ENCODE data around the gene TSPEAR.
"Not testable (repeated sequence)": the region's sequence is repeated elsewhere in the genome, so short reads cannot be mapped to it uniquely, and the experiment has no call there.

The TSPEAR gene

DNA sequence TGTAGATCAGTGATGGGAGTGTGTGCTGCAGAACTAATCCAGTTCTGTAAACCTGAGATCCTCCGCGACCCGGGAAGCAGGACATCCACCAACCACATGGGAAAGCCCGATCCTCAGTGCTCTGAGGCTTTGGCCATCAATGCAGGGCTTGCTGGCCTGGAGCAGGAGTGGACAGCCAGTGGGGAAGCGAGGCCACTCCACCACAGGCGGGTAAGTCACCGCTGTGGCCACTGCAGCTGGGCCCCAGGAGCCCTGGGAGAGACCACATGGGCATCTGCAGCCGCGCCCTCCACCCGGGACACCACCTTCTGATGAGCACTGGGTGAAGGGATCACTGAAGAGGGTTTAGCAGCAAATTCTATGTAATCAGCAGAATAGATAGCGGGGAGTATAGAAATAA is 30.2 kb downstream of the TSPEAR start:
- no peak for DNase-seq

DNA sequence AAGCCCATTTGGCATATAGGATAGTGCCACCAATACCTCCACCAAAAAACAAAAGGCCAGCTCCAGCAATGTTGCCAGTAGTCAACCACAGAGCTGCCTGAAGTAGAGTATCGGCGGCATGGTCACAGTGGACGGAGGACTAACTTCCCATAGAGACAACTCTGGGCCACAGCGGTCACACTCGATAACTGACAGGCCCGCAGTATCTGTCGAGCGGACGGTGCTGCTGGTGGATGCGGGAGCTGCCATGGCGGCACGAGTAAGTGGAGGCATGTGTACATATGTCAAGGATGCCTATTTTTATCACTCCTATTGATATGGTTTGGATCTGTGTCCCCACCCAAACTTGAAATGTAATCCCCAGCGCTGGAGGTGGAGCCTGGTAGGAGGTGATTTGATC is 33.5 kb downstream of the TSPEAR start:
- DNase-seq: no peak

GRCh38 chr21:44671911-44672310 is 39.5 kb downstream of the TSPEAR start:
- no peak for DNase-seq

- no peak for DNase-seq
Measured at GRCh38 chr21:44670642-44671432, 40.5 kb downstream of the TSPEAR start.

GRCh38 chr21:44667612-44668011 is 43.8 kb downstream of the TSPEAR start:
- DNase-seq: no peak

GRCh38 chr21:44666401-44667320 is 44.7 kb downstream of the TSPEAR start, which contains the start of gene KRTAP12-2:
Gene KRTAP12-2 (minus strand): TSS chr21:44666927. CDS start chr21:44666886, 41 bp downstream.
- no peak for DNase-seq

DNA sequence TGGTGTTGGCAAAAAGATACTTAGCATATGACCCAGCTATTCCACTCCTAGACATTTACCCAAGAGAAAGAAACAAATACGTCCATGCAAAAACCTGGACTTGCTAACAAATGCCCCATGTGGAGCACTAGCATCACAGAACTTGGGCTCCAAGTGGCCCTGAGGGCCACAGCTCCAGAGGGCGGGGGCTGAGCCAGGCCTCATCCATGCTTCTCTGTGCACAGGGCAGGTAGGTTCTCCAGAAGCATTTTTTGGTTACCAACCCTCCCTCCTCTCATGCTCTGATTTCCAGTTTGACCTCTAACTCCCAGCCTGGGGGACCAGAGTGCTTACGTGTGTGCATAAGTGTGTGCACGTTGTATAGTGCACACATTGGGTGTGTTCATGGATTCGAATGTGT is 46.7 kb downstream of the TSPEAR start:
- no peak for DNase-seq

- DNase-seq: not testable (repeated sequence)
Measured at GRCh38 chr21:44661567-44661966, 49.8 kb downstream of the TSPEAR start.

DNA sequence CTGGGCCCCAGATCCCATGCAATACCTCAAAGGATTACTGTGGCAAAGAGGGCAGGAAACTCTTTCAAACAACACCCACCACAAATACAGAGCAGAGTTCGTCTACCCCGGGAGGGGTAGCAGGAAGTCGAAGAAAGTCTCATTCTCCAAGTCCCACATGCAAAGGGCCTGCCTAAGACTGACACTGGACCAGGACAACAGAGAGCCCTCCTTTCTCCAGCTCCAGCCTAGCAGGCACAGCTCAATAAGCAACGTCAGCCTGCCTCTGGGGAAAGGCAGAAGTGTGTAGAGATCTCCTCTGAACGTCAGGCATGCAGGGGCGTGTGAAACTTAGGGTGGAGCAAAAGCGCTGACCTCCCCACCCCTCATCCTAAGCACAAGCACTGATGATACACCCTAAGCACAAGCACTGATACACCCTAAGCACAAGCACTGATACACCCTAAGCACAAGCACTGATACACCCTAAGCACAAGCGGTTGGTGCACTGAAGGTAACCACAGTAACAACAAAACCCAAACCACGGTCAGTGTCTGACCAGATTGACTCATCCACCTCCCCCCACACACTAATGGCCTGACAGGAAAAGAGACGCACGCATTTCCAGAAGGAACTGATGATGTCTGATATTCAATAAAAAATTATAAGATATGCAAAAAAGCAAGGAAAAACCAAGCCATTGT is 52.3 kb downstream of the TSPEAR start:
- DNase-seq: peak; percentile 18

DNA sequence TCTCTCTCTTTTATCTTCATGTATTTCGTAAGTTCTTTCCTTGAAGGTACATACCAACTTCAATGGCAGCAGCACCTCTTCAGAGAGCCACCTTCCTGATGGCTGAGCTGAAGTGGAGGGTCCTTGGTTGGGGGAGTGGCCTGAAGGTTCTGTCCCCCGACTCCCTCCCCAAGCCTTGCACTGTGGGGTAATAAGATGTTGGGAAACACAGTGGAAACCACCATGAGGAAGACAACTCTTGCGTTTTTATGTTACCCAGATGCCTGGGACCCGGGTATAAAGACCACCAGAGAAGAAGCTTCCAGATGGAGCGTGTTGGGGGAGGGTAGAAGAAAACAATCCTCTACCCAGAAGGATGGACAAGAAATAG is 52.8 kb downstream of the TSPEAR start:
- no peak for DNase-seq

DNA sequence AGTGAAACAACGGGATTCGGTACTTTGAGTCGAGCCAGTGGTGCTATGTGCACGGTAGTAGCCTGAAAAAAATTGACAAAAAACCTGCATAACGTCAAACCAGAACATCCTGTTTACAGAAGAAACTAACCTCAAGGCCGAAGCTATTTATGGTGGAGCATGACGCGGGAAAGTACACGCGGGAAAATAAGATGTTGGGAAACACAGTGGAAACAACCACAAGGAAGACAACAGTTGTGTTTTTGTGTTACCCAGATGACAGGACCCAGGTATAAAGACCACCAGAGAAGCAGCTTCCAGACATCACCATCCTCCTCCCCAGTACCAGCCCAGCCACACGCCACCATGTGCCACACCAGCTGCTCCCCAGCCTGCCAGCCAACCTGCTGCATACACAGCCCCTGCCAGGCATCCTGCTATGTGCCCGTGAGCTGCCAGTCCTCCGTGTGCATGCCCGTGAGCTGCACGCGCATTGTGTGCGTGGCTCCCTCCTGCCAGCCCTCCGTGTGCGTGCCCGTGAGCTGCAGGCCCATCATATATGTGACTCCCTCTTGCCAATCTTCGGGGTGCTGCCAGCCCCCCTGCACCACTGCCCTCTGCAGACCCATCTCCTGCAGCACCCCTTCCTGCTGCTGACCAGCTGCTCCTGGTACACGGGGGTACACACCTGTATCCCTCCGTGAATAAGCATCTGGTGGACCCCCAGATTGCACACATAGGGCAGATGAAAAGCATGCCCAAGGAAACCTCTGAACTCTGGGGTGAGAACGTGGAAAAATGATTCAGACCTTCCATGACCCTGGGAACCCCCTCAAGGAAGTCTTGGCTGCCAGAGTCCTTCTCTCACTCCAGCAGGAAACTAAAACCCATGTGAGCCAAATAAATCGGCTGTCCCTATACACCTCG is 53.5 kb downstream of the TSPEAR start, which contains the start of gene KRTAP12-3:
TSS of gene KRTAP12-3 (plus strand) at position 298 of the 906 bp plus-strand sequence. CDS start at position 346, 48 bp downstream.
- DNase-seq: peak; percentile 59

- no peak for DNase-seq
Measured at GRCh38 chr21:44656868-44657267, 54.5 kb downstream of the TSPEAR start.

- no peak for DNase-seq
Measured at GRCh38 chr21:44654576-44655175, 56.7 kb downstream of the TSPEAR start, which contains the start of gene KRTAP12-4. Gene KRTAP12-4 (minus strand): TSS chr21:44654659. CDS start chr21:44654614, 45 bp downstream.

DNA sequence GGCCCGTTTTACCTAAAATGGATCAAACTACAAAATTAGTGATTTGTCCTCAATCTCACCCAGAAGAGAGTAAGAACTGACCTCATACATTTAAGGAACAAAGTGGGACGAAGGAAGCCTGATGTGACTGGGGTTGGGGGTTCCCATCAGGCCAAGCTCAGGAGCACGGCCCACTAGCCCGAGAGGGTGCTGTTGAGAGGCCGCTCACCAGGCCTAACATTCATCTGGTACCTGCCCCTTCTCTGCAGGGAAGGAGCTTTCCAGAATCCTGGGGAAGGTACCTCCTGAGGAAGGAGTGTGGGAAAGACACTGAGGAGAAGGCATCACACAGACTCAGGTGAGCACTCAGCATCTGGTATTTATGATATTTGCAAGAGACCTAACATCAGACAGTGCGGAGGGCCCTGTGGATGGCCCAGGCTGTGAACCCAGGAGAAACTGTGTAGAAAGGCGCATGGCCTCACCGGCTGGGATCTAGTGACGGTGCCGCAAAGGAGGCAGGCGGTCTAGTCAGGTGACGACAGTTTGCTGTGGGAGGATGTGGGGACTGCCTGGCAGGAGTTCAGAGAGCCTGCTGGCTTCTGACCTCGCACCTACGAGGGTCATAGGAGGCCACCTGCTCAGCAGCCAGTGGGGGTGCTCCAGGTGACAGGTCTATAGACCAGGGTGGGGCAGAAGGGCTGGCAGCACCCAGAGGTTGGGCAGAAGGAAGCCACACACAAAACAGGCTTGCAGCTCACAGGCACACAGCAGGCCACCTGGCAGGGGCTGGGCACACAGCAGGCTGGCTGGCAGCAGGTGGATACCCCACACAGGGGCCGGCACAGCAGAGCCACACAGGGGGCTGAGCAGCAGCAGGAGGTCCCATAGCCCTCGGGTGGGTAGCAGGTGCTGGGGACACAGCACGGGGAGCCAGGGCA is 57.5 kb downstream of the TSPEAR start:
- peak; percentile 64 for DNase-seq

GRCh38 chr21:44653123-44653522 is 58.2 kb downstream of the TSPEAR start:
- DNase-seq: no peak

GRCh38 chr21:44650973-44651675 is 60.2 kb downstream of the TSPEAR start:
- no peak for DNase-seq

GRCh38 chr21:44650265-44650972 is 61.0 kb downstream of the TSPEAR start:
- DNase-seq: no peak

DNA sequence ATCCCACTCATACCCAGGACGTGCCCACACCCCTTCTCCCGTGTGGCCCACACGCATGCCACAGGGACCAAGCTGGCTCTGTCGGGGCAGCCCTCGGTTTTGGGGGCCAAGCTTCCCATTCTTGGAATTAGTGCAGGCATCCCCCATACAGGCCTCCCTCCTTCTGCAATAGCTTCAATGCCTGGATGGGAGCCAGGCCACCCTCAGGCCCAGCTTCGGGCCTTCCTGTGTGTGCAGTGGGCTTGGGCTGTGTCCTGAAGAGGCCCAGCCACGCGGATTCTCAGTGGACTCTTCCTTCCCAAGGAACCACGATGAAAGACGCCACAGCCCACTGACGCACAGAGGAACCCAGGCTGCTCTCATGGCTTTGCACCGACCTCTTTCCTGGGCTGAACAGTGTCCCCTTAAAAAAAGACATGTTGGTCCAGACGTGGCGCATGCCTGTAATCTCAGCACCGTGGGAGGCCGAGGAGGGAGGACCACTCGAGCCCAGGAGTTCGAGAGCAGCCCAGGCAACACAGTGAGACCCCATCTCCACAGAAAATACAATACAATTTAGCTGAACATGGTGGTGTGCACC is 61.8 kb downstream of the TSPEAR start:
- no peak for DNase-seq

Measured in activated effector memory CD4-positive, alpha-beta T cell treated with Interleukin-2 at 50 U/mL for 16 hours (primary cell).